T47D (cell line): ENCODE results near the gene RENBP.

Source experiments
- DNase-seq, 2 experiments: peaks; one replicate each; pipeline versions ENCODE4 v3.0.0 to v3.0.0-alpha.2; 2011 to 2012; ENCODE audit warnings: low read depth in 1 of 2, low spot score in 1 of 2
- JUND ChIP-seq: IDR thresholded peaks from 2 replicates; pipeline ENCODE4 v1.6.1; 2012; ENCODE audit warnings: low read depth
- in situ Hi-C: cut with HindIII; loops from 2 replicates; pipeline ENCODE4 v1.10.0; 2016; ENCODE audit warnings: low sequenced_read_pairs, low pct_unique_long_range_greater_than_20kb

The RENBP gene

GRCh38 chrX:153909980-153910360, 34.5 kb downstream of the RENBP start:
- in situ Hi-C loops: no loop called here
- no peak for DNase-seq
- TF ChIP-seq JUND: no peak

DNA sequence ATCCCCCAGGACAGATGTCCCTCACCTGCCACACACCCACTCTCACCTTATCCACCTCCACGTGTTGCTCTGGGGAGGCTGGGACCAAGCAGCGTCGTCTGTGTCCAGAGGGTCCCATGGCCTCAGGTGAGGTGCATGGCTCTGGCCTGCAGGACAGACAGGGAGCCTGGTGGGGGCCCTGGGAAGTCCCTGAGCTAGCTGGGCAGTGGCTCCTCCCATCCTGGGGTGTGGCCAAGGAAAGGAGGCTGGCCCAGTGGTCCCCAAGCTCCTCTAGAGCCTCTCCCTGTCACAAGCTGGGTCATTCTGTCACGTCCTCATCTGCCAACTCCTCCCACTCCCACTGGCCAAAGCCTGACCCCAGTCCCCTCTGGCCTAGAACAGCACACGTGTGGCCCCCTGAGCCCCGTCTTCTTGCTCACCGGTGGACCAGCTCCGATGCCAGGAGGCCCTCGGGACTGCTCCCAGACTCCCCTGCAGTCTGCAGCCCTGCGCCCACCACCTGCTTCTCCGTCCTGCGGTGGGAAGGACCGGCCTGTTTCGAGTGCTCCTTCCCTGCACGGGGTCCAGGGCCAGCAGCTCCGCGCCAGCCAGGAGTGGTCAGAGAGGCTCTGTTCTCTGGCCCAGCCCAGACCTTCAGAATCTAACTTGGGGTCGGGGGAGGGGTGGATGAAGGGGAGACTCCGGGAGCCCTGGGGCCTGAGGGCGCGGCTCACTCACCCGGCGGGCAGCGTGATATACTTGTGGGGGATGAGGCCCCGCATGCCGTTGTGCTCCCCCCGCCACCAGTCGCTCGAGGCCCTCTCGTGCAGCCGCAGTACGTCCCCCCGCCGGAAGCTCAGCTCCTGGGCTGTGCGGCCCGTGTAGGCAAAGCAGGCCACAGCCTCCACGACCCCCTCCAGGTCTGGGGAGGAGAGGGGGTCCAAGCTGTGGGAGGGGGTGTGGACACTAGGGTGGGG, 35.1 kb downstream of the RENBP start:
- in situ Hi-C loops: no loop called here
- DNase-seq: no peak
- no peak for TF ChIP-seq JUND

DNA sequence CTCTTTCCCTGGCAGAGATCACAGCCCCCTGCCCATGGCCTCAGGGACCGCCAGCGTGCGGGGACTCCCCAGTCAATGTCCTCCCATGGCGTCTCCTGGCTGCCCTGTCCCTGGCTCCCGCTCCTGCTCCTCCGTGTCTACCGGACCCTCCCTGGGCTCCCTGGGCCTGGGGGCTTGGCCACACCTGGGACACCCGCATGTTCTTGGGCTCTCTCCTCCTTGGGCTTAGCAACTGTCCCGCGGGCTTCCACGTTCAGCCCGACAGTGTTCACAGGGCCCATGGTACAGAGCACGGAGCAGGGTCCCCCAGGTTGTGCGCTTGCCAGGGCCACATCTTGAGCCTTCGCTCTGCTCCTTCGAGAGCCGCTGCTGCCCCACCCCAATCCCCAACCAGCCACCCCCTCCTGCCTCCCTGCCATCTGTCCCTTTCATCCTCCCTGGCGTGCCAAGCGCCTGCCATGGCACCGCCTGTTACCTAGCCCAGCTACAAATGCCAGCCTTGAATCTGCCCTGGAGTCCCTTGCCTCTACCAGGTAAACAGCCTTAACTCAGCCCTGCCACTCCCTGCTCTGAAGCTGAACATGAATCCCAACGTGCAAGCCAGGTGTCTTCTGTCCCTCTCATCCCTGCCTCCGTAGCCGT, 36.1 kb downstream of the RENBP start:
- in situ Hi-C loops: no loop called here

DNA sequence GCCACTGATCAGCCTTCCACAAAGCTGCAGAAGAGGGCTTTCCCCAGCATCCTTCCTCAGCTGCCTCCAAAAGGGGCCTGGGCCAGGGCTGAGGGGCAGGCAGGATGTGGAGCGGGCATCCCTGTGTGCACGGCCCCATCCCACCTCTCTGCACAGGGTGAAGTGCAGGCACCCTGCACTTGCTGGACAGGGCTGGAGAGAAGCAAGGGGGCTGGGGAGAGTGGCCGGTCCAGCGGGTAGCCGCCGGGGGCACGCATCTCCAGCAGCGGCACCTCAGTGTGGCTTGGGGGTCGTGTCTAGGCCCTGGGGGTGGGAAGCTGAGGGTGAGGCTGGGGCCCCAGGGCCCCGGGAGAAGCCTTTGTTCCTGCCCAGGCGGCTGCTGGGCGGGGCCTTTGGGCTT, 37.0 kb downstream of the RENBP start:
- in situ Hi-C loops: no loop called here
- no peak for DNase-seq
- TF ChIP-seq JUND: no peak

More for the DNA sequence above, 36.1 kb downstream of the RENBP start:
- DNase-seq: no peak
- TF ChIP-seq JUND: no peak

GRCh38 chrX:153906126-153906917, 38.1 kb downstream of the RENBP start:
- DNase-seq: no peak
- TF ChIP-seq JUND: no peak
- in situ Hi-C loops: no loop called here

DNA sequence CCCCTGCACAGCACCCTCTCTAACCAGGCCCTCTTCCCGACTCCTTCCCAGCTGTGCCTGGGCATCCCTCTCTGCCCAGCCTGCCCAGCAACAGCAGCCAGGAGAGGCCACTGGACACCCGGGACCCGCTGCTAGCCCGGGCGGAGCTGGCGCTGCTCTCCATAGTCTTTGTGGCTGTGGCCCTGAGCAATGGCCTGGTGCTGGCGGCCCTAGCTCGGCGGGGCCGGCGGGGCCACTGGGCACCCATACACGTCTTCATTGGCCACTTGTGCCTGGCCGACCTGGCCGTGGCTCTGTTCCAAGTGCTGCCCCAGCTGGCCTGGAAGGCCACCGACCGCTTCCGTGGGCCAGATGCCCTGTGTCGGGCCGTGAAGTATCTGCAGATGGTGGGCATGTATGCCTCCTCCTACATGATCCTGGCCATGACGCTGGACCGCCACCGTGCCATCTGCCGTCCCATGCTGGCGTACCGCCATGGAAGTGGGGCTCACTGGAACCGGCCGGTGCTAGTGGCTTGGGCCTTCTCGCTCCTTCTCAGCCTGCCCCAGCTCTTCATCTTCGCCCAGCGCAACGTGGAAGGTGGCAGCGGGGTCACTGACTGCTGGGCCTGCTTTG, 38.9 kb downstream of the RENBP start:
- TF ChIP-seq JUND: no peak
- no peak for DNase-seq
- in situ Hi-C loops: no loop called here

- in situ Hi-C loops: no loop called here
- DNase-seq: no peak
- no peak for TF ChIP-seq JUND
Observed at GRCh38 chrX:153903991-153904957, 40.2 kb downstream of the RENBP start, which contains the start of gene AVPR2. TSS of gene AVPR2 (plus strand) at chrX:153904673. CDS start at chrX:153905146, 473 bp downstream.

- TF ChIP-seq JUND: no peak
- no peak for DNase-seq
- in situ Hi-C loops: no loop called here
Observed at GRCh38 chrX:153903238-153903980, 41.0 kb downstream of the RENBP start.

- in situ Hi-C loops: no loop called here
- DNase-seq: no peak
- TF ChIP-seq JUND: no peak
Observed at GRCh38 chrX:153902385-153902784, 42.1 kb downstream of the RENBP start.

DNA sequence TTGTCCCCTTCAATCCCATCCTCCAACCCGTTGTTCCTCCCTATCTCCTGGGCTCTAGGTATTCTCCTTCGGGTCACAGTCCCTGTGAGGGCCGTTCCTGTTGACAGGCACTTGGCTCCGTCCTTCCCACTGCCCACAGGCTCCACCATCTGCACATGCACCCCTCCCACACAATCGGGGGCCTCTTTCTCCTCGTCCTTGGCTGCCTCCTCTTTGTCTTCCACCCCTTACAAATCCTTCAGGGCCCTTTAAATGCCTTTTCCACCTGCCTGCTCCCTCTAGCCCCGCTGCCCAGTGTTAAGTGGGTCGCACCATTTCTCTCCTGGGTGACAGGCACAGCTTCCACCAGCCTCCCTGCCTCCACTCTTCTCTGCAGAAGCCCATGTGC, 42.7 kb downstream of the RENBP start:
- in situ Hi-C loops: no loop called here
- TF ChIP-seq JUND: no peak
- no peak for DNase-seq
